GM21576 (cell line): ENCODE results near the gene C1RL.

Experiments used
- ATAC-seq: cut with Tn5 transposase; IDR thresholded peaks from one replicate; pipeline ENCODE4 v1.9.1; 2021; ENCODE audit warnings: mild to moderate bottlenecking, moderate library complexity; ENCODE audit not compliant: unreplicated experiment

C1RL gene, protein sequence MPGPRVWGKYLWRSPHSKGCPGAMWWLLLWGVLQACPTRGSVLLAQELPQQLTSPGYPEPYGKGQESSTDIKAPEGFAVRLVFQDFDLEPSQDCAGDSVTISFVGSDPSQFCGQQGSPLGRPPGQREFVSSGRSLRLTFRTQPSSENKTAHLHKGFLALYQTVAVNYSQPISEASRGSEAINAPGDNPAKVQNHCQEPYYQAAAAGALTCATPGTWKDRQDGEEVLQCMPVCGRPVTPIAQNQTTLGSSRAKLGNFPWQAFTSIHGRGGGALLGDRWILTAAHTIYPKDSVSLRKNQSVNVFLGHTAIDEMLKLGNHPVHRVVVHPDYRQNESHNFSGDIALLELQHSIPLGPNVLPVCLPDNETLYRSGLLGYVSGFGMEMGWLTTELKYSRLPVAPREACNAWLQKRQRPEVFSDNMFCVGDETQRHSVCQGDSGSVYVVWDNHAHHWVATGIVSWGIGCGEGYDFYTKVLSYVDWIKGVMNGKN

DNA sequence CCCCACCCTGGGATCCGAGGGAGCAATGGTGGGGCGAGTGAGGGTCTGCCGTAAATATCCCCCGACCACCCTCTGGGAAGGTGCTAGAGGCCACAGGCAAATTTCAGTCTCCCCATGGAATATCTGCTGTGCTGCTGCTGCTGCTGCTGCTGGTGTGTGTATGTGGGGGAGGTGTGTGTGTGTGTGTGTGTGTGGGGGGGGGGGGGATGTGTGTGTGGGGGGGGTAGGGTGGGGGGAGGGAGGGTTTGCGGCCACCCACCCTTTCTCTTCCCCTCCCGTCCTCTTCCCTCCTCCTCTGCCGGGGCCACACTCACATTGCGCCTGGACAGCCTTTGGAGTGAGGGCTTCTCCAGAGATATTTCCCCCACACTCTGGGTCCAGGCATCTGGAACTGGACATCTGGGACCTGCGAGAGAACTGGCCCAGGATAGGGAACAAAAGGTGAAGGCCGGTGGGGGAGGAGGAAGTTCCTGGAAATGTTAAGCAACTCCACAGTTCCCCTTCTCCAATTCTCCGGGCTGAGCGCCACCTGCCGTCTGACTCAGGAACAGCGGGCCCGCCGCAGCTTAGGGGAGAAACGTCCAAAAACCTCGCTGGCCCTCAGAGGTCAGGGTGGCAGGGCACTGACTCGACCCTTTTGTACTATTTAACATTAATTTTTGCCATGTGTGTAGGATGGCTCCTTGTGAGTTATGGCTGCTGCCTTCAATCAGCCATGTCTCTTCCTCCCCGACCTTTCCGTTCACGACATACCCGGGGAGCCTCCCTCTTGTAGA, at the start of gene C1RL:
Gene C1RL (minus strand): TSS at position 419 of the 776 bp plus-strand sequence. CDS start 34 bp downstream, at position 385.
- no peak for ATAC-seq

DNA sequence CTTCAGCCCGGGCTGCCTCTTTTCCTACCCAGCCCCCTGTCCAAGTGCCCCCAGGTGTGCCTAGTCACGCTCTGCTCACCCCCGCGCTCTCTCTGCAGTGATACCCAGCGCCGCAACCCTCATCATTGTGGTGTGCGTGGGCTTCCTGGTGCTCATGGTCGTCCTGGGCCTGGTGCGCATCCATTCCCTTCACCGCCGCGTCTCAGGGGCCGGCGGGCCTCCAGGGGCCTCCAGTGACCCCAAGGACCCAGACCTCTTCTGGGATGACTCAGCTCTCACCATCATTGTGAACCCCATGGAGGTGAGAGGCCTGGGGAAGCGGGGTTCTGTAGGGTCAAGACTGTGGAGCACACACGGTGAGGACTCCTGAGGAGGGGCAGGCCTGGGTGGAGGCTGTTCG, 48.4 kb upstream of the C1RL start:
- ATAC-seq, result no peak

DNA sequence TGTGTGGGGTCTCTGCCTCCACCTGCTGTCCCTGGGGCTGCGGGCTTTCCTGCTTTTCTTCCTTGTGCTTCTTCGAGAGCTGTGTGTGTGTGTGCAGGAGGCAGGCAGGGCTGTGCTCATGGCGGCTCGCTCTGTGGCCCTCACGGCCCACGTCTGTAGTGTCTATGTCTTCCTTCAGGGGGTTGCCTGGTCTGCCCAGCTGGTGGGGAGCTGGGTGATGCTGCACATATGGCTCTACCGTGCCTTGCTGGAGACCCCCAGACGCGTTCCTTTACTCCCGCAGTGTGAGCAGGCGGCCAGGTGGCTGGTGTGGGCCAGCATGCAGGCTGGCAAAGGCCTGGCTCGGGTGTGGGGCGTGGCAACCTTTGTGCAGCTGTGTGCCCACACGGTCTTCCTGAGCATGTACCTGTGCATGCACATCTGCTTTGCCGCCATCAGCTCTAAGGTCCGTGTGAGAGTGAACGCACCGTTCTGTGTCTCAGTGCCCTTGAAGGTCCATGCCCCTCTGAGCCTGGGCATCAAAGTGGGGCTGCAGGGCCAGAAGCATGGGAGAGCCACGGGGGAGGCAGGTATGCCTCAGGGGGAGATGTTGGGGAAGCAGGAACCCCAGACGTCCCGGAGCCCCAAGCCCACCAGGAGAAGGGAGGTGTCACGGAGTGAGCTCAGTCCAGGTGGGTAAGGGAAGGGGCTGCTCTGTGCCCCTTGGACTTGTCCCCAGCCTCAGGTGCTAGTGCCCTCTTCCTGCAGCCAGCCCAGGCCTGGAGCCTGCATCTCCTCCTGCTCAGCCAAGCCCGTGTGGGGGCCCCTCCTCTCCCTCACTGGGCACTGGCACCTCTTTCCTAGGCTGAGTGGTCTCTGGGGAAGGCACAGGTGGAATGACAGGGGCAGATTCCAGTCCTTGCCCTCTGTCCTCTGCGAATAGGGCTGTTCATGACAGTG, 47.5 kb upstream of the C1RL start:
- ATAC-seq, result no peak

DNA sequence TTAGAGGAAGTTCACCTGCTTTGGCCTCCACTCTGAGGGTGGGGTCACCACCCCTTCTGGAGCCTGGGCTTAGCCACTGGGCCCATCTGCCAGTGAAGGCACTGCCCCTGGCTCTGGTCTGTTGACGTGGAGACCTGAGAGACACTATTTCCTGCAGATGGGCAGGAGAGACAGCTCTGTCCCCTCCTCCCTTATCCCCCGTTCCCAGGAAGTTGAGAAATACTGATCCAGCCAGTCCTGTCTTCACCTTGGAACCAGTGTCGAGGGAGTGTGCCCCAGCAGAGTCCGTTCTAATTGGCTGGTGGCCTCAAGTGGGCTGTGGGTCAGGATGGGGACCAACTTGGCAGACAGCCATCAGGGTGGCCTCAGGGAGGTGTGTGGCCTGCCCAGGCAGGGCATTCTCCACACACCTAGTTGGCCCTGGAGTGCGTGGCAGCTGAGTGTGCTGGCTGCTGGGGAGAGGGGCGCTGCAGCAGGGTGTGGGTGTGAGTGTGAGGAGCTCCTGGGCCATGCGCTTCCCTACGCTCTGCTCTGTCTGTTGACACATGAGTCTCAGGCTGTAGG, 46.5 kb upstream of the C1RL start:
- no peak for ATAC-seq

DNA sequence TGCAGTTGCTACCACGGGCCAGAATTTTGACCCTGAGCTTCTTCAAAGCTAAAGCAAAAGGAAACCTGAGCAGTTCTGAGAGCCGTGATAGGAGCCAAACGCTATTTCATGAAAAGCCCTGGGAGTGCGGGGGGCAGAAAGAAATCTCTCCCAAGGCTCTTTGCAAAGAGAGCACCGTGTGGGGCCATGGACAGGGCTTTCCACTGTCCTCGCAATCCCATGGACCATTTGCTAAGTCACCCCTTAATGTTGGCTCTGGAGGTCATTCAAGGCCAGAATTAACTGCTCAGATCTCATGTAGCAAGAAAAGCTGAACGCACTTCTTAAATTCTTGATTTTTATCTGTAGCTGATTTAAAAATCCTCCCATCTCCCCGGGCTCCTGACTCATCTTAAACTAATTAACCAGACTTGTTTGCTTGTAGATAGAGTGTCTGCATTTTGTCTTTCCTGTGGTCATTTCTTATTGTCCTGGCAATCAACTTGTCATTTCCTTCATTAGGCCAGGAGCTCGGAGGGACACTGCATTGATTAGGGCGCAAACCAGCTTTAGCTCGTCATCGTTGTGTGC, 46.0 kb upstream of the C1RL start:
- no peak for ATAC-seq

DNA sequence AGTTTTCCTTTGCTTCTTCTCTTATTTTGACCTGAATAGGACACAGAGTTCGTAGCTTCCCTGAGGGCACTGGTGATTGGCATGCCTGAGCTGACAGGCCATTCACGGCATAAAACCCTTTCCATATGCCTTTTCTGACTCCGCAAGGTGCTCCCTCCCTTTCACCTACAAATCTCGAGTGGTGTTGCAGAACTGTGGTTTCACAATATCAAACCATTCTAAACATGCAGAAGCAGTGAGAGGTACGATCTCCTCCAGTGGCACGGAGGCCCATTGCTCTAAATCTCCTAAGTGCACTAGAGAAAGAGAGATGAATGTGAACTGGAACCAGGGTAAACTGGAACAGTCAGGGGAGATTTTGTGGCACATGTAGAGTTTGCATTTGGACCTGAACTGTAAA, 45.0 kb upstream of the C1RL start:
- ATAC-seq, result no peak

DNA sequence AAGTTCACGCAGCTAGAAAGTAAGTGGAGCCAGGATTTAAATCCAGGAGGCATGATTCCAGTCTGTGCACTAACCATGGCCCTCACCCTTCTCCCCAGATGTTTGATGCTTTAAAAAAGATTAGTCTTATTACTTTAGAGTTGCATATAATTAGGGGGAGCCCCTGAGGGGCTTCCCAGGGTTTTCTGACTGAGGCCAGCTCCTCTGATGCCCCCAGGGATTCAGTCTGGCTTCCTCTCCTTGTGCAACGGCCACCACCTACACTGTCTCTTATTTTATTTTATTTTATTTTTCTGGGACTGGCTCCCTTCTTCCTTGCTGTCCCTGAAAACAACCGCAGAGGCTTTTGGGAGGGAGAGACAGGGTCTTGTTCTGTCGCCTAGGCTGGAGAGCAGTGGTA, 43.8 kb upstream of the C1RL start:
- ATAC-seq, result no peak

DNA sequence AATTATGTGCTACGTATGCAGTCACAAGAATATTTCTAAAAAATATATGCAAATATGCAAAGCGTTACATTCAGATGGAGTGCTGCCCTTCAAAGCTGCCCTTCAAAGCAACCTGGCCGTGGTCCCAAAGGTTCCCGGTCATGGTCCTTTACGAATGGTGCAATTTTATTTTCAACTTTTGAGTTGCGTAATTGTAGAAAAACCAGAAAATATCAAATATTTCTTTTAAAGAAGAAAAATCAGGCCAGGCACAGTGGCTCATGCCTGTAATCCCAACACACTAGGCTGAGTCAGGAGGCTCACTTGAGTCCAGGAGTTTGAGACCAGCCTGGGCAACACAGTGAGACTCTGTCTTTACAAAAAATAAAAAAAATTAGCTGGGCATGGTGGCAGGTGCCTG, 42.5 kb upstream of the C1RL start:
- ATAC-seq, result no peak

DNA sequence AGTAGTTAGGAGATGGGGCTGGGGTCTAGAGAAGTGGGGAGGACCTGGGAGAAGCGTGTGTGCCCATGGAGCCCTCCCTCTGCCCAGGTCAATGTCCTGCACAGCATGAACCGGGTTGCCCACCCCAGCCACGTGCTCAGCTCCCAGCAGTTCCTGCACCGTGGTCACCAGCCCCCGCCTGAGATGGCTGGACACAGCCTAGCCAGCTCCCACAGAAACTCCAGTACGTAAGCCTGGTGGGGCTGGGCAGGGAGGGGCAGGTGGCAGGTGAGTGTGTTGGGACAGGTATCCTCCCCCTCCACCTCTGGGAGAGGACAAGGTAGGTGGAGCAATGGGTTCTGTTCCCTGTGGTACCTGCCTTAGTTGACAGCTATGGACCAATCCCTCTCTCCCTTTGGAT, 41.8 kb upstream of the C1RL start:
- ATAC-seq, result no peak

DNA sequence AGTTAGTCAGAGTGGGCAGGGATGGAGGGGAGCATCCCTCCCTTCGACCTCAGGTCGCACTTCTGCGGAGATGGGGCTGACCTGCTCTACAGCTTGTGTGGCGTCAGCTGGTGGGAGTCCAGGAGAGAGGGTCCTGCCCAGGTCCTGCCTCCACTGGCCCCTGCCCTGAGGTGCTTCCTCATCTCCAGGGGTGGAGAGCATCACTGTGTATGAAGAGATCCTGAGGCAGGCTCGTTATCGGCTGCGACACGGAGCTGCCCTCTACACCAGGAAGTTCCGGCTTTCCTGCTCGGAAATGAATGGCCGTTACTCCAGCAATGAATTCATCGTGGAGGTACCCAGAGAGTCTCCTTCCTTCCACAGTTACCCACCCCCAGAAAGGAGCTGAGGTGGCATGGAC, 41.3 kb upstream of the C1RL start:
- ATAC-seq, result no peak

DNA sequence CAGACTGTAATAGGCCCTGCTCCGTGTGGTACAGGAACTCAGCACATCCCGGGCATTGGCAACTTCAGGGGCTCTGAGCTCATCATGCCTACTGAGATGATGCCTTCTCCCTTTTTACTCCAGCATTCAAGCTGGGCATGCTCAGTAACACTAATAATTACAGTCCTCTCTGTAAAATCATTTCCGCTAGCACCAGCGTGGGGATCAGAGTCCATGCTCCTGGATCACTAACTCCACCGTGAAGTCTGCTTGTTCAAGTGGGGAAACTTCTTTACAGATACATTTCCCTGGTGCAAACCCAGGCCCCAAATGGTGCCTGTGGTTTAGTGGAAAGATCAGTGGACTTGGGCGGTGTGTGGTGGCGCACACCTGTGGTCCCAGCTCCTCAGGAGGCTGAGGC, 37.9 kb upstream of the C1RL start:
- no peak for ATAC-seq

DNA sequence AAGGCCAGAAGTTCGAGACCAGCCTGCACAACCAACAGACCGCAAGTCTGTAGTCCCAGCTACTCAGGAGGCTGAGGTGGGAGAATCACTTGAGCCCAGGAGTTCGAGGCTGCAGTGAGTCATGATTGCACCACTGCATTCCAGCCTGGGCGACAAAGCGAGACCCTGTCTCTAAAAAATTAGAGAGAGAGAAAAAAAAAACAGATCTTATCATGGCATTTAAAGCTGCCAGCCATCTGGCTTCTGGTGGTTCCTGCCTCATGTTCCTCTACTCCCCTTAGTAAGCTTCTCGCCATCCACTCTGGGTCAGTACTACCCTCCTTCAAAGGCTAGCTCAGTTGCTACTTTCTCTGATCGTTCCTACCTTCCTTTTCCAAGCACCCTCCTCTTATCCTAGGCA, 37.2 kb upstream of the C1RL start:
- ATAC-seq, result no peak

DNA sequence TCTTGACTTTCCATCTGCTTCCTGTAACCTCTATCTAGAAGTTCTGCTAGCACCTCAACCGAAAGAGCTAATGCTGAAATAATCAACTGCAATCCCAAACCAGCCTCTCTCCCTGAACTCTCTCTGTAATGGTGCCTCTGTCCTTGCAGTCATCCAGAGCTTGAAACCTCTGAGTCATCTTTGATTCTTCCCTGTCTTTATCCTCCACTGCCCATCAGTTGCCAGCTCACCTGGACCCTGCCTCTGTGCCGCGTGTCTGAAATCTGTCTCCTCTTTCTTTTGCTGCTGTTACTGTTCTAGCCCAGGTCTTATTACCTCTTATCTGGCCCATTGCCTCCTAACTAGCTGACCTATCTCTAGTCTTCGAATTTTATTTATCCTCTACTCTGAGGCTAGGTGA, 36.7 kb upstream of the C1RL start:
- no peak for ATAC-seq

DNA sequence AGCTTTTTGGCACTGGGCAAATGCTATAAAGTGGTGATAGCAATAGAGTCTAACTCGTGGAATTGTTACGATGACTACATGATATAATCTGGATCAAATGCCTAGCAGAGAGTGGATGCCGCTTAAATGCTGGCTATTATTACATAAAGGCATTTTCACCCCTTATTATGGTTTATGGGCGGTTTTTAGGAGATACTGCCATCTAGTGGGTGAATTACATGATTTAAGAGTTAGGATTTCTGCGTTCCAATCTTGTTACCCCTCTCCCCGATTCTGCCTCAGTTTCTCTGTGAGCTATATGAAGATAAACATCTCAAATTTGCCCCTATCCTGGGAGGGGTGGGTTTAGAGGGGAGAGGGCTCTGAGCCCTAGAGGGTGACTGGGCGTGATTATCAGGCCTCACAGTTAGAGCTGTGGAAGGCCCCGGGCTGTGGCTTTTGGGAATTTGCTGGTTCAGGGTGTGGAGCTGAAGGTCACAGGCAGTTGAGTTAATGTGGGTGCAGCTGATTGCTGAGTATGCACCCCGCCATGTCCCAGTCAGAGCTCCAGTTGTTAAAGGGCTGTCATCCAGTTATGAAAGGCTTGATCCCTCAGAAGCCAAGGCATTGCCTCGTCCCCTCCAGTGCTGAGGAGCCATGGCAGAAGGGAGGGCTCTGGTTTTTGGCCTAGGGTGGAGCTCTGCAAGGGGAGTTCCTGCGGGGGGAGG, 35.6 kb upstream of the C1RL start:
- no peak for ATAC-seq

DNA sequence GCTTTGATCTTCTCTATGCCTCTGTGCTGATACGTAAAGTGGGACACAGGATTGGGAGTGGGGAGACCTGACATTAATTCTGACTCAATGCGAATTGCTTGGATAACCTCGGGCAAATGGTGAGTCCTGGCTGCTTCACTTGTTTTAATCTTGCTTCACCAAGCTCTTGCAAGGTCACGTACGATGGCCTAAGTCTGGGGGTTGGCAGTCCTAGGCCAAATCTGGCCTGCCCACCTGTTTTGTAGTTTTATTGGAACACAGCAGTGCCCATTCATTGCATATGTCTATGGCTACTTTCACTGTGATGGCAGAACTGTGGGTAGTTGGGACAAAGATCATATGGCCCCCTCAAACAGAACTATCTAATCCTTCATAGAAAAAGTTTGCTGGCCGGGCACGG, 34.5 kb upstream of the C1RL start:
- no peak for ATAC-seq

DNA sequence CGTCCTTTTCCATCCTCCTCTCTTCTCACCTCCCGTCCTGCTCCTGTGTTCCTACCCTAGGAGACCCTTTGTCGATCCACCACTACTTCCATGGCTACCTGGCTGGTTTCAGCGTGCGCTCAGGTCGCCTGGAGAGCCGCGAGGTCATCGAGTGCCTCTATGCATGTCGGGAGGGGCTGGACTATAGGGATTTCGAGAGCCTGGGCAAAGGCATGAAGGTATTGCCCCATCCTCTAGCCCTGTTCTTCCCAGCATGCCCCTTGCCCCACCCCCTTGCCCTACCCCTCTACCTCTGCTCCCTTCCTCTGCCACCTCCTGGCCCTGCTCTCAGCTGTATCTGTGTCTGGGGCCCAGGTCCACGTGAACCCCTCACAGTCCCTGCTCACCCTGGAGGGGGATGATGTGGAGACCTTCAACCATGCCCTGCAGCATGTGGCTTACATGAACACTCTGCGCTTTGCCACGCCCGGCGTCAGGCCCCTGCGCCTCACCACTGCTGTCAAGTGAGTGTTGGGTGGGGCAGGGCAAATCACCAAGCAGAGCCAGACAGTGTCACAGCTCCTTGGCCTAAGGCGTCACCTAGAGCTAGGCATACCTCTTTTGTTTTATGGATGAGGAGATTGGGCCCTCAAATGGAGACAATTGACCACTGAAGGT, 33.9 kb upstream of the C1RL start:
- ATAC-seq, result no peak

DNA sequence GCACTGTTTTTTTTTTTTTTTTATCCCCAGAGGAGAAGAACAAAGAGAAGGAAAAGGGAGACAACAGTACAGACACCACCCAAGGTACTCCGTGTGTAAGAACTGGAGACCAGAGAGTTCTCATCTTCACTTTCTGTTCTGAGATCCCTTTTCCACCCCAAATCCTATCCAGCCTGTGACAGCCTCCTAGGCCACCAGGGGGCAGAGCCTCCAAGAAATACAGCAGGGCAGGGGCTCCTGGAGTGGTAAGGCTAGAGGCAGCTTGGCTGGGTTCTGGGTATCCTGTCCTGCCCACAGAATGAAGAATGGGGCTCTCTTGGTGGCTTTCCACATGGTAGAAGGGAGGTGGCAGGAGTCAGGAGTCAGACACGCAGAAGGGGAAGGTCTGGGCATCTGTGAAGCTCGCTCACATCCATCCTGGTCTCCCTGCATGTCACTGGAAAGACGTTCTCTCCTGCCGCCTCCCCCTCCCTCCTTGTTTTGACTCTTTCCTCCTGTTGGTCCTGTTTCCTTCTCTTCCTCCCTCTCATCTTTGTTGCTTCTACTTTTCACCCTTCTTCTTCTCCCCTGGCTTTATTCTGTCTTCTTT, 33.1 kb upstream of the C1RL start:
- no peak for ATAC-seq

DNA sequence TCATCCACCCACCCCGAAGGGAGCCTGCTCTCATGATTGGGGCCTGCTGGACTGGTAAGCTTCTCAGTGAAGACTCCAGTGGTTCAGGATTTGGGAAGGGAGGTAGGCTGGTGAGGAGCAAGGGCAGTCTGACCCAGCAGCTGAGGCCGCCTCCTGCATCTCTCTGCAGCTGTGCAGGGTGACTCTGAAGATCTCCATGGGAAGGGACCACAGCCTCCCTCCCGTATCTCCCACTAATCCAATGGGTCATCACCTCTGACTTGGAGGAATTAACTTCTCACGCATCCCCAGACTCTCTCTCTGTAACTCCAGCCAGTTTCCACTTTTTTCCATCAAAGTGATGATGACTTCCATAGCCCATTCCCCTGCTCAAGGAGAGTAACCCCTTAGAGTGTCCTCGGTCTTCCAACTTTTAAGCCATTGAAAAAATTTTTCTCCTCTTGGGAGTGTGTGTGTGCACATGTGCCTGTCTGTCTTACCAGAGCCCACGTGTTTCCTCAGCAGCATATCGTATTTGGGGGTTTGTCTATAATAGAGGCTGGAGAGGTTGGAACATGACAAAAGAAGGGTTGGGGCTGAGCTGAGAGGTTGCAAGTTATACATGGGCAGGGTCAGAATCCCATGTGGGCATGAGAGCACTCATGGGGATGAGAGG, 32.5 kb upstream of the C1RL start:
- ATAC-seq, result no peak
